Measurements from ENCODE around the gene LRRC70.
"Not testable (repeated sequence)": the region's sequence is repeated elsewhere in the genome, so short reads cannot be mapped to it uniquely, and the experiment has no call there.

Gene LRRC70

DNA sequence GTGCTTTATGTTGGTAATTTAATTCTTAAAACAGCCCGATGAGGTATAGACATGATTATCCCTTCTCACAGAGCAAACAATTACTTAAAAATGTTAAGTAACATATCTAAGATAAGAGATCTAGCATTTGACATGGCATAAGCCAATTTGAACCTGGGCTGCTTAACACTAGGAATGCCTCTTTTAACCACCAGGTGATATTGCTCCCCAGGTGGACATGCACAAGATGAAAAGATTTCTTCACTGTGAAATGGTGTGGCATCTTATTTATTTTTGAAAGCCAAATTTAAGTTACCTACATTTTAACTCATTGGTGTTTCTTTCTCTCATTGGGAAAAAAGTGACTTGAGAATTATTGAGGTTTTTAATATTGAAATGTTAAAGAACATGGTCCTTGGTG is 15.8 kb upstream of the LRRC70 start:
- H3K4me3 ChIP-seq (ENCODE audit: low read depth, low read length) = no peak overlapping the region
- TF ChIP-seq, protein P1, sequence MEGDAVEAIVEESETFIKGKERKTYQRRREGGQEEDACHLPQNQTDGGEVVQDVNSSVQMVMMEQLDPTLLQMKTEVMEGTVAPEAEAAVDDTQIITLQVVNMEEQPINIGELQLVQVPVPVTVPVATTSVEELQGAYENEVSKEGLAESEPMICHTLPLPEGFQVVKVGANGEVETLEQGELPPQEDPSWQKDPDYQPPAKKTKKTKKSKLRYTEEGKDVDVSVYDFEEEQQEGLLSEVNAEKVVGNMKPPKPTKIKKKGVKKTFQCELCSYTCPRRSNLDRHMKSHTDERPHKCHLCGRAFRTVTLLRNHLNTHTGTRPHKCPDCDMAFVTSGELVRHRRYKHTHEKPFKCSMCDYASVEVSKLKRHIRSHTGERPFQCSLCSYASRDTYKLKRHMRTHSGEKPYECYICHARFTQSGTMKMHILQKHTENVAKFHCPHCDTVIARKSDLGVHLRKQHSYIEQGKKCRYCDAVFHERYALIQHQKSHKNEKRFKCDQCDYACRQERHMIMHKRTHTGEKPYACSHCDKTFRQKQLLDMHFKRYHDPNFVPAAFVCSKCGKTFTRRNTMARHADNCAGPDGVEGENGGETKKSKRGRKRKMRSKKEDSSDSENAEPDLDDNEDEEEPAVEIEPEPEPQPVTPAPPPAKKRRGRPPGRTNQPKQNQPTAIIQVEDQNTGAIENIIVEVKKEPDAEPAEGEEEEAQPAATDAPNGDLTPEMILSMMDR (conservative IDR thresholded peaks at IDR 0.05; ENCODE audit: low read depth, low read length) = no peak
- no peak for DNase-seq (ENCODE audit: low read depth)

- DNase-seq (ENCODE audit: low read depth) = no peak
- TF ChIP-seq, protein P1 (conservative IDR thresholded peaks at IDR 0.05; ENCODE audit: low read depth, low read length) = no peak
- no peak overlapping the region for H3K4me3 ChIP-seq (ENCODE audit: low read depth, low read length)
Measured at GRCh38 chr5:62564101-62564500, 14.5 kb upstream of the LRRC70 start.

- DNase-seq (ENCODE audit: low read depth); H3K4me3 ChIP-seq (ENCODE audit: low read depth, low read length): not testable (repeated sequence)
Measured at GRCh38 chr5:62565740-62566139, 12.9 kb upstream of the LRRC70 start.

- no peak for DNase-seq (ENCODE audit: low read depth)
- TF ChIP-seq, protein P1 (conservative IDR thresholded peaks at IDR 0.05; ENCODE audit: low read depth, low read length) = no peak
- no peak overlapping the region for H3K4me3 ChIP-seq (ENCODE audit: low read depth, low read length)
Measured at GRCh38 chr5:62568143-62568542, 10.5 kb upstream of the LRRC70 start.

DNA sequence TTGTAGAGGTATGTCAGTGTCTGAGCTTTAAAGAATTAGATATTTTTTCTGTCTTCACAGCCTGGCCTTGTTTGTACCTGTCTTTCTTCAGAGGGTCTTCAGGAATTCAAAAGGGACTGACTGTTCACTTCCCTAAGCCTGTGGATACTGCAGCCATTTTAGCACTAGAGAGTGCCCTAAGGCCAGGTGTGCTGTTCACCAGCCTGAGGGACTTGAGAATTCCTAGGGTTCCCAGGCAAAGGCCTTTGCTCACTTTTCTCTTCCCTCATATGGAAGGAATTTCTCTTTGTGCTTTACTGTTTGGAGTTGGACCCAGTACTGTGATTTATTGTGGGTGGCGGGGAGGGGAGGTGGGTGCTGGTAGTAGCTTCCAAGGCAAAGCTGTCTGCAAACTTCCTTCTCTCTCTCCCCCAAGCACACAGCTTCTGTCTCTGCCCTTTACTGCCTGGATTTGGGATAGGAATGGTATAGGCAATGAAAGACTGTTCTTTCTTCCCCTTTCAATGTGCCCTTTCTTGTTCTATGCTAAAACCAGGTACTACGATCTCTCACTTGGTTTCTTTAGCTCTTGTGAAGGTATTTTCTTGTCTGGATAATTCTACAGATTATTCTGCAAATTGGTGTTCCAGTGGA is 9.7 kb upstream of the LRRC70 start:
- TF ChIP-seq, protein P1 (conservative IDR thresholded peaks at IDR 0.05; ENCODE audit: low read depth, low read length) = no peak
- DNase-seq (ENCODE audit: low read depth) = no peak
- H3K4me3 ChIP-seq (ENCODE audit: low read depth, low read length) = no peak overlapping the region

- DNase-seq (ENCODE audit: low read depth) = peak; percentile 26
- H3K4me3 ChIP-seq (ENCODE audit: low read depth, low read length) = no peak overlapping the region
- TF ChIP-seq, protein P1 (conservative IDR thresholded peaks at IDR 0.05; ENCODE audit: low read depth, low read length) = no peak
Measured at GRCh38 chr5:62569470-62569869, 9.1 kb upstream of the LRRC70 start.

GRCh38 chr5:62572918-62573514 is 5.6 kb upstream of the LRRC70 start:
- no peak overlapping the region for H3K4me3 ChIP-seq (ENCODE audit: low read depth, low read length)
- DNase-seq (ENCODE audit: low read depth) = no peak

More at GRCh38 chr5:62572918-62573514, 5.6 kb upstream of the LRRC70 start:
- TF ChIP-seq, protein P1 (conservative IDR thresholded peaks at IDR 0.05; ENCODE audit: low read depth, low read length) = no peak

Data from choroid plexus epithelial cell (primary cell).